ENCODE results near the gene CAMSAP2. TPM values are rescaled to one million over a fixed set of nuclear protein-coding genes. Genes with fewer than 3 reads are reported as not detected.

The CAMSAP2 gene
- total and polyA plus RNA-seq, 2 donors (not counting 3 experiments of a cell fraction or from before 2014, with no cell fraction given): 6.7 to 45.5 TPM

DNA sequence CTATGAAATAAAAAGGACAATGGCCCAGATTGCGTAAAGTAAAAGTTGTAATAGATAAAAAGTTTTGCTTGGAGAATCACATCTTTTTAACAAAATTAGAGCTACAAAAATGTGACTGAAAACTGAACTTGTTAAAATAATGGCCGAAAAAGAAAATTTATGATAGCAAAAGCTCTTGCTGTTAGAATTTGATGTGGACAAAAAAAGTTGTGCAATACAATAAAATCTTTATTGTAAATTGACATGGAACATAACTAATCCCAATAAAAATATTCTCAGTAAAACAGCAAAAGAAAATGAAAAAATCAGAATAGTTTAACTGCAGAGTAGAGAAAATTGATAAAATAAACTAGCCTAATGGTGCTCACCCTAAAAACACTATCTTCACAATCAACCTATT is 11.4 kb upstream of the CAMSAP2 start:
- no peak overlapping the region for H3K4me2 ChIP-seq (ENCODE audit: insufficient read depth, low read length)
- H3K27ac ChIP-seq (ENCODE audit: insufficient read depth, low read depth, low read length): no peak overlapping the region
- no peak overlapping the region for H2AFZ ChIP-seq (ENCODE audit: low read depth, low read length)
- BruUV-seq (replicated peaks): no TSS peak
- DNase-seq (ENCODE audit: low read depth, low spot score): no peak
- ChIA-PET CTCF (no interaction called here), POLR2A (no interaction called here)
- dilution Hi-C loops (cut with MboI; ENCODE audit: extremely low pct_ligation_motif_present, low sequenced_read_pairs) (no loop called here), intact Hi-C loops (cut with micrococcal nuclease) (no loop called here)
- H3K4me1 ChIP-seq (ENCODE audit: control insufficient read depth, extremely low read depth, insufficient read depth, low read length): peaks cover 10% of the 10 kb centered on the region
- no peaks in the 10 kb centered on the region for H3K9me3 ChIP-seq (replicated peaks; ENCODE audit: control insufficient read depth, insufficient read depth, low read length)
- H4K20me1 ChIP-seq (replicated peaks; ENCODE audit: control insufficient read depth, extremely low read depth, insufficient read depth, low read length): no peaks in the 10 kb centered on the region
- TF ChIP-seq EZH2 (IDR thresholded peaks at IDR 0.05; ENCODE audit: borderline replicate concordance, low read depth, low read length, severe bottlenecking) (no peak), POLR2A (IDR thresholded peaks at IDR 0.05; ENCODE audit: low read depth, low read length) (no peak), MYC (IDR thresholded peaks at IDR 0.05; ENCODE audit: low read depth, low read length) (no peak), POLR2AphosphoS5 (IDR thresholded peaks at IDR 0.05; ENCODE audit: insufficient read depth, low read depth, low read length) (no peak), FOS (IDR thresholded peaks at IDR 0.05; ENCODE audit: borderline replicate concordance, insufficient read depth, low read length) (no peak), GATA2 (IDR thresholded peaks at IDR 0.05; ENCODE audit: insufficient read depth, insufficient read length, low read depth, low read length) (no peak), JUN (IDR thresholded peaks at IDR 0.05; ENCODE audit: borderline replicate concordance, insufficient read depth, insufficient read length, low read depth) (no peak)
- TF ChIP-seq, protein P1, sequence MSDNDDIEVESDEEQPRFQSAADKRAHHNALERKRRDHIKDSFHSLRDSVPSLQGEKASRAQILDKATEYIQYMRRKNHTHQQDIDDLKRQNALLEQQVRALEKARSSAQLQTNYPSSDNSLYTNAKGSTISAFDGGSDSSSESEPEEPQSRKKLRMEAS (IDR thresholded peaks at IDR 0.05; ENCODE audit: insufficient read depth, insufficient read length): no peak
- TF ChIP-seq, protein P2, sequence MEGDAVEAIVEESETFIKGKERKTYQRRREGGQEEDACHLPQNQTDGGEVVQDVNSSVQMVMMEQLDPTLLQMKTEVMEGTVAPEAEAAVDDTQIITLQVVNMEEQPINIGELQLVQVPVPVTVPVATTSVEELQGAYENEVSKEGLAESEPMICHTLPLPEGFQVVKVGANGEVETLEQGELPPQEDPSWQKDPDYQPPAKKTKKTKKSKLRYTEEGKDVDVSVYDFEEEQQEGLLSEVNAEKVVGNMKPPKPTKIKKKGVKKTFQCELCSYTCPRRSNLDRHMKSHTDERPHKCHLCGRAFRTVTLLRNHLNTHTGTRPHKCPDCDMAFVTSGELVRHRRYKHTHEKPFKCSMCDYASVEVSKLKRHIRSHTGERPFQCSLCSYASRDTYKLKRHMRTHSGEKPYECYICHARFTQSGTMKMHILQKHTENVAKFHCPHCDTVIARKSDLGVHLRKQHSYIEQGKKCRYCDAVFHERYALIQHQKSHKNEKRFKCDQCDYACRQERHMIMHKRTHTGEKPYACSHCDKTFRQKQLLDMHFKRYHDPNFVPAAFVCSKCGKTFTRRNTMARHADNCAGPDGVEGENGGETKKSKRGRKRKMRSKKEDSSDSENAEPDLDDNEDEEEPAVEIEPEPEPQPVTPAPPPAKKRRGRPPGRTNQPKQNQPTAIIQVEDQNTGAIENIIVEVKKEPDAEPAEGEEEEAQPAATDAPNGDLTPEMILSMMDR (IDR thresholded peaks at IDR 0.05; ENCODE audit: extremely low read depth in 1 of 2, insufficient read depth in 1 of 2, low read depth in 1 of 2, low read length in 2 of 2): no peak
- no peak overlapping the region for H3K9ac ChIP-seq (replicated peaks; ENCODE audit: extremely low read depth, insufficient read depth, low read length)
- H3K9me1 ChIP-seq (replicated peaks; ENCODE audit: control insufficient read depth, extremely low read depth, insufficient read depth, low read length): no peaks in the 10 kb centered on the region
- H3K4me3 ChIP-seq (replicated peaks in 1 of 3; ENCODE audit: insufficient read depth in 1 of 3, low read depth in 1 of 3, low read length in 3 of 3): no peak overlapping the region
- FAIRE-seq: no peak
- no peaks in the 10 kb centered on the region for H3K27me3 ChIP-seq (ENCODE audit: control insufficient read depth in 2 of 2, insufficient read depth in 2 of 2, low read length in 2 of 2)
- no peaks in the 10 kb centered on the region for H3K36me3 ChIP-seq (ENCODE audit: control insufficient read depth in 2 of 2, extremely low read depth in 1 of 2, insufficient read depth in 2 of 2, low read length in 2 of 2)
- no peaks in the 10 kb centered on the region for H3K79me2 ChIP-seq (ENCODE audit: control insufficient read depth, insufficient read depth, low read length)

Data from endothelial cell of umbilical vein (primary cell).